ENCODE results near the gene SPATA9.
A peak's percentile ranks its signal among the peaks of the same experiment; 100 is the strongest.
"Not testable (repeated sequence)": the region's sequence is repeated elsewhere in the genome, so short reads cannot be mapped to it uniquely, and the experiment has no call there.

SPATA9 gene

DNA sequence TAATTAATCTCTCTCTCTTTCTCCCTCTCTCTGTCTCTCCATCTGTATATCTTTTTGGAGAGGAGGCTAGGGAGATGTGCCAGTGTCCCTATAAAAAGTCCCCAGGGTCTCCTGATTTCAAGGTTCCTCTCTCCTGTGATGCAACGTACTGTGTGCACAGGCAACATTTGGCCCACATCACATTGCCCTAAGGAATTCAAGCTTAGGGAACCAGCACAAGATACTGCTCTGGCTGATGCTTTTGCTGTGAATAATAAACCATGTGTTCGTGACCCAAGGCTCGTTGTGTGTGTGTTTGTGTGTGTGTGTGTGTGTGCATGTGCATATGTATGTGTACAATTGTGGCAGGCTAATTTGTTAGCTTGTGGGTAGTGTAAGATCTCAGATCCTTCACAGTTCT, 9.7 kb downstream of the SPATA9 start:
- DNase-seq, result peak in 1 of 2 donors; percentile 31

DNA sequence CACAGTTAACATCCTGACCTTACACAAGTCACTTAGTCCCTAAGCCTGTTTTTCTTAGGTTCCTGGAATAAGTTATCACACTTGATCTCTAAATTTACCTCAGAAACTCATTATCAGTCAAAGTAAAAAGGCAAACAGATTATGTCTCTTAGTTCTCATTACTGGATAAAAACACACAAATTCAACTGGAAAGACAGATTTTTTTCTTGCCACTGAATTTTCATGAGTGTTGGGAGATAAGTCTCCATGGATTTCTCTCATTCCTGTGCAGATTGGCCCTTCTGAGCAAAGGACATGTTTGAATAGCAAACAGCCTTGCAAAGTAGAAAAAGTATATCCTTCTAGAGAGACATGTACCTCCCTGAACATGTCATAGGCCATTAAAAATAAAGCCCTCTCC, 10.2 kb downstream of the SPATA9 start:
- DNase-seq, result no peak

DNA sequence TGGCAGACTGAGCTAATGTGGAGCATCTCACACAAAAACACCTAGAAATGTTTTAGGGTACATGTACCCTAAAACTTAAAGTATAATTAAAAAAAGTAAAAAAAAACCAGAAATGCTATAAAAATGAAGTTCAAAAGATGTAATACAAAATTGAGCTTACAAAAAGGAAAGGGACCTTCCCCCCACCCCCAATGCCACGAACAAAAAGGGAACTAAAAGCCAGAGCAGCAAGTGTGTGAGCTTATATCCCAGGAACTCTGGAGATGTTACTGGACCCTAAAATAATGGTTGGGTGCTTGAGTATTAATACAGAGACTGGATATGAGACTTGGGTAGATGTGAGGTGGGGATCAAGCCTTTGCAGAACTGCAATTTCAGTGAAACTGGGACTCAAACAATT, 11.0 kb downstream of the SPATA9 start:
- DNase-seq, result peak in 1 of 2 donors; percentile 23

DNA sequence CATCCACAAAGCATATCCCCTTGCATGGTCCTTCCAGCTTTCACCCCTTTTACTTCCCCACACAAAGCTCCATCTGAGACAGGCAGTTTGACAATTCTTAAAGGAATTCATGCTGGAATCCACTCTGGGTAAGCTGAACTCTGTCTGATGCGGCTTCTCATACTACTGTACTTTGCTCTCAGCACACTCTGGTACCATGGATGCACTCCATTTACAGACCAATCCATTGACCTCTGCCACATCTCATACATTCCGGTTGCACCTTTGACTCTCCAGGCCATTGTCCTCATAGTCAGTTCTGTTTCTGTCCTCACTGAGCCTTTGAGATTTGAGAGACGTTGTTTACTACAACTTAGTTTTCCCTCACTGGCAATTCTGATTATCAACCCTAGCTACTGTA, 12.2 kb downstream of the SPATA9 start:
- no peak for DNase-seq

DNA sequence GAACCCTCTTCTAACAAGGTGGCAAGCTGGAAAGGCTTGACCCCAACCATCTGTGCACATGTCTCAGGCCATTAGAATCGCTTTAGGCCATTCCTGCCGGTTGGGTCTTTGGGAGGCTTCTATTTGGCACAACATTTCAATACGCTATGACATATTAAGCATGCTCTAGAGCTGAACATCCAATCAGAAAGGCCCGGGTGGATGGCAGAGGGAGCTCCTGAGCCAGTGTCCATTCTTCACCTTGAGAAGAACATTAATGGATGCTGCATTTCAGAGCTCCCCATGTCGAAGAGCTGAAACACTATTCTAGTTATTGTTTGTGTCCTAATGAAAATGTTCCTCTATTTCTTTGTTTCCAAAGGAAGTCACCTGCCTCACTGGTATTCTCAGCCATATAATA, 12.8 kb downstream of the SPATA9 start:
- no peak for DNase-seq

DNA sequence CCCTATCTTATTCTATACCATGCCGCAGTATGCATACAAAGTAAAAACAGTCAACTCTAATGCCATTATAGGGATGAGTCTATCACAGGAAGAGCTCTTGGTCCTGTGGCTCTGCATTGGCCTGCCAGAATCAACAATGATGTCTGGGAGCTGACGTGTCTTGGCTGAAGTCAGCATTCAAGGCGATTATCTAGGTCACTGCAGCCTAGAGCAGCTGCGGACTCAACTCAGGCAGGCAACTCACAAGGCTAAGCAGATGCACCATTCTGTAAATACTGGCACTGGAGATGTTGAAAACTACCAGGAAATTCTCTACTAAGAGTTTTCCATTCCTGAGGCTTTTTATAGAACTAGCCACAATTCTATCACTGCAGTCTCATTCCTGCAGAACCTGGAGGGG, 13.3 kb downstream of the SPATA9 start:
- no peak for DNase-seq

DNA sequence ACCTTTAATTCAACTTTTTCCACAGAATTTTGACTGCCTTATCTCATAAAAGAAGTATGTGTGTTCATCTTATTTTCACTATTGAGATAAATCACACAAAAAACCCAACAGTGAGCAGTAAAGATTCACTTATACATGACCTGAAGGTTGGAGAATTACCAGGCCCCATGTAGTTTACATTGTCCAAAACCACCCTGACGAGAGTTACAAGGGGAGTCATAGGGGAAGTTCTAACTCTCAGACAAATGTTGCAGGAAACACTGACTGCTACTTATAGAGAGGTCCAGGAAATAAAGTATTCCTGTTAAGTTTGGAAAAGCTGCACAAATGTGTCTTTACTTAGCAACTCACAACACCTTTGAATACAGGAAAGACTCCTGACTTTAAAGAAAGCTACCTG, 14.1 kb downstream of the SPATA9 start:
- DNase-seq, result no peak

DNA sequence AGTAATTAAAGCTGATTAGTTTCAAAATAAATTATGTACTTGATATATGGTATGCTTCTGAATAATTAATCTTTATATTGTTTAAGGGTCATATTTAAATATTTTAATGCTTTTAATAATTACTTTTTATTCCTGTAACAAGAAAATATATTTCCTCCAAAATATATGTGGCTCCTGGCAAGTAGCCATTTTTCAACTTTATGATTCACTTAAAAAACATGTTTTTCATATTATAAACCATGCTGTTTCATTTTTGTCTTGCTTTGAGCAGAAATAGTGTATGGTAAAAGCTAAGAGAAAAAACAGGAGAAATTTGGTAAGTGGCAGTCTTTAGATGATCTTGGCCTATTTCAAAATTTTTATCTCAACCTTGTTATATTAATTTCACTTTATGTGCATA, 14.6 kb downstream of the SPATA9 start:
- no peak for DNase-seq

DNA sequence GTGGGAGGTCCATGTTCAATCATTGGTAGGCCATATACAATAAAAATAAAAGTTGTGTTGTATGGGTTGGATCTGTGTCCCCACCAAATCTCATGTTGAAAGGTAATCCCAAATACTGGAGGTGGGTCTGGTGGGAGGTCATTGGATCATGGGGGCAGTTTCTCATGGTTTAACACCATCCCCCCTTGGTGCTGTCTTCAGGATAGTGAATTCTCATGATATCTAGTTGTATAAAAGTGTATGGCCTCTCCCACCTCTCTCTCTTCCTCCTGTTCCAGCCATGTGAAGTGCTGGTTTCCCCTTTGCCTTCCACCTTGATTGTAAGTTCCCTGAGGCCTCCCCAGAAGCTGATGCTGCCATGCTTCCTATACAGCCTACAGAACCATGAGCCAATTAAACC, 15.1 kb downstream of the SPATA9 start:
- no peak for DNase-seq

DNA sequence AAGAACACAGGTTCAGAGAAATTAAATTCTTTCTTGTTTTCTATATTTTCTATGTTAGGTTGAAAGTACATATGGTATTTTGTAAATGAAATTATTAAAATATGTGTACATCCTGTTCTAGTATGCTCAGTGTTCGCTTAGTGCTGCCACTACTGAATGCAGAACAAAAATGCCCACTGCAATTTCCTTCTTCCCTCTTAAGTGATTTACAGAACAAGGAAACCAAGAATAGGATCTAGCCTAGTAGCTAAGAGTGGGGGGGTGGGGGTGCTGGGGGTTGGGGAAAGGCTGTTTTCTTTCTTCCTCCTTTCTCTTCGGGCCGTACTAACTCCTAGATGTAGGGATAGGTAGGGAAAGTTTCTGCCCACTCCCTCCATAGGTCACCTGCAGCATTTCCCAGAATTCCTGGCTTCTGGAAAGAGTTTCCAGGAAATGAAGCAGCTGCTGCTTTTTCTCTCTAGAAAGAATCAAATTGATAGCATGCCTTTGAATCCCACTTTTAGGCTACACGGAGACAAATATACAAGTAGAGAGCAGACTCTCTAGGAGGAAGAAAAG, 15.7 kb downstream of the SPATA9 start:
- peak in 1 of 2 donors; percentile 47 for DNase-seq

DNA sequence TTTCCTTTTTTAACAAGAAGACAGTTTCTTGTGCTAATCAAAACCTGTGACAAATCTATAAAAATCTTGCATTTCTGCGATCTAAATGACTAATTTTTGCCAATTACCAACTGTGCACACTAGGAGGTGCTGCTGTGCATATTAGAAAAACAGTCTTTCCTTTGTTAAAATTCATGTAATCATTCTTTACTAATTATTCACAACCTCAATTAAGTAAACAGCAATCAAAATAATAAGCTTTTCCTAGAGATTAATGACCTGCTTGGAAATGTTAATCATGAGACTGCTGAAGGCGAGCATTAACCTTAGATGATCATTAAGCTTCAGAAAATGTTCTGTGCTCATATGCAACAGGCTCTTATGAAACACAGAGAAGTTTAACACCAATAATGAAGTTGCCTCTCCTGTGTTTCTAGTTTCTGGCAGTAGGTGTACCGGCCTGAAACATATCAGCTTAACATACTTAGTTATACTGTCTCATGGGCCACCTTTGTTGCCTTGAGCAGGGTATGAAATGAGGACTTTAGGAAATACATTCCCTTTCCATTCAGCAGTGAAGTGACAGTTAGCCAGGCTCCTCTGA, 18.5 kb downstream of the SPATA9 start:
- DNase-seq, result peak in 1 of 2 donors; percentile 76

DNA sequence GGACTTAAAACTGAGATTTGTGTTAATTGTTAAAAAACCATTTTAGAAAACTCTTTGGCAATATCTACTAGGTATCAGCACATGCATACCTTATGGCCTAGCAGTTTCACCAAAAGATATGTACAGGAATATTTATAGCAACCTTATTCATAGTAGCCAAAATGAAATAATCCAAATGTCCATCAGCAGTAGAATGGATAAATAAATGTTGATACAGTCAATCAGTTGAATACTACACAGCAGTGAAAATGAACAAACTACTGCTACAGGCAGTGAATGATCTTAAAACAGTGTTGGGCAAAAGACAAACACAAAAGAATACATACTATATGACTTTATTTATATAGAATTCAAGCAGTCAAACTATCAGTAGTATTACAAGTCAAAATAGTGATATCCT, 19.8 kb downstream of the SPATA9 start:
- no peak for DNase-seq

DNA sequence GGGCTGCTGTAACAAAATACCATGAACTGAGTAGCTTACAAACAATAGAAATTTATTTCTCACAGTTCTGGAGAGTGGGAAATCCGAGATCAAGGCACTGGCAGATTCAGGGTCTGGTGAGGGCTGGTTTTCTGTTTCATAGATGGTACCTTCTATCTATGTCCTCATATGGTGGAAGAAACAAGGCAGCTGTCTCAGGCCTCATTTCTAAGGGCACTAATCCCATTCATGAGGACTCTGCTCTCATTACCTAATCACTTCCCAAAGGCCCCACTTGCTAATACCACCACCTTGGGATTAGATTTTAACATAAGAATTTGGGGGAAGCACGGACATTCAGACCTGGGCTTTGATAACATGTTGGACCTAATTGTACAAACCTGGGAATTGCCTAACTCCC, 22.7 kb downstream of the SPATA9 start:
- DNase-seq, result no peak

DNA sequence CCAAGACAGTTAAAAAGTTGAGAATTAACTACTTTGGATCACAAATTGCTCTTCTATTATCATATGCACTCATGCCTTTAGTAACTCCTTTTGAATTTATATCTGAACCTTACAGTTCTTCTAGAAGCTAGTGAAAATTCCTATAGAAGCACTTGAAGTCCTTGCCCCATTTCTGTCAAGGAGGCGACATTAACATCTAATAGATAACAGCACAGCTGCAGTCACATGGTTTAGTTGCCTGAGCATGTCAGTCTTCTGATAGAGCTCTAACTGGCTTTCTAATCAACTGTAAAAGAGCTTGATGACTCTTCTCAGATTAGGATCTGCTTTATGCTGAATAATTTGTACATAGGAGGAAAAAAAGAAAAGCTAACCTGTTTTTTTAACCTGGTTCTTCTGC, 27.2 kb downstream of the SPATA9 start:
- DNase-seq, result no peak

DNA sequence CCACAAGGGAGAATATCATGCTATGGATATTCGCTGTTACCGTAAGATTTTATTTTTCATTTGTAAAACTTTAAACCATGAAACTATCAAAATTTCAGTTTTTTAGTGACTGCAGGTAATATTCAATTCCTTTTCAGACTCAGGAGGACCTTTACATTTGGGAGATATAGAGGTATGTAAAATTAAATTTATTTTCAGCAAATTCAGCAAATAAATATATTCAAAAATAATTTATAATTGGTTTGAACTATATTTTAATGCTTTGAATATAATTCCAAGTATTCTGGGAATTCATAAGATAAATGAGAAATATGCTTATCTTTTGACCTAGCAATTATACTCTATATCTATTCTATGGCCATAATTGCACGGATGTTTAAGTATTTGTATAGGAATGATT, 28.6 kb downstream of the SPATA9 start:
- no peak for DNase-seq

DNA sequence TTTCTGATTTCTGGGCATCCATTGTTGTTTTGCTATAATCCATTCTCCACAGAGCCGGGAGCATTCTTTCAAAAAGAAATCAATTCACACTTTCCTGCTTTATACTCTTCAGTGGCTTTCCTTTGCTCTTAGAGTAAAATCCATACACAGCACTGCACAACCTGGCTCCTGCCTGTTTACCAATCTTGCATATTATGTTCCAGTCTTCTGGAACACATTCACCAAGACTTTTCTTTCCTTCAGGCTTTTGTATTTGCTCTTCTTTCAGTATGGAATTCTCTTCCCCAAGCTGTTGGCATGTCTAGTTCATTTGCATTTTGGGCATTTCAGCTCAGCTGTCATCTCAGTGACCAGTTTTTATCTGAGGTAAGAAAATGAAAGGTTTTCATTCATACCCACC, 29.9 kb downstream of the SPATA9 start:
- DNase-seq, result no peak

DNA sequence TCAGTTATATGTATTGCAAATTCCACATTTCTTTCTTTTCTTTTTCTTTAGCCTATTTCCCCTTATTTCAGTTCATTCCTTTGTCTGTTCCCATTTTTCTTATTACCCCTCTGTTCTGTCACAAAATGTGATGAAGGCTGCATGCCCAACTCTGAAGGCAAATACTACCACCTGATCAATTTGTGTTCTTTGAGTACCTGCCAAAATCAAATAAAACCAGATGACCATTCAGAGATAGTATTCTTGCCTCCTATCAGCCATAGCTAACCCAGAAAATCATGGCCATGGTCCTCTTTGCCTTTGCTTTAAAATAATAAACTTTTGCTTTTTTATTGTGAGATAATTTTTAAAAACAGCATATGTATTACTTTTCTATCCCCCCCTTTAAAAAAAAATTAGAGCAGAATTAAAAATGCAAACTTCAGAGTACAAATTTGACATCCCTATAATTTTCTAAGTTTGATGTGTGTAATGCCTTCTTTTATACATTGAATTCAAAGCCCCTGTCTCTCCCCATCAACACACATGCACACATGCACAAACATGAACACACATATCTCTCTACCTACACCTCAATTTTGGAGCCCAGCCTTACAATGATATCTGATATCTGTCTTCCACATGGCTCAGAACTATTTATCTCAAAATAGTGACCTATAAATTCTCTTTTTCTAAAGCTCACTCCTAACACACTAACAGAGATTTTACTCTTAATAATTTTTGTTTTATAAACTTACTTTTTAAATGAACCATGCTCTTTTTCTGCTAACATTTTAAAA, 32.8 kb downstream of the SPATA9 start:
- no peak for DNase-seq

DNA sequence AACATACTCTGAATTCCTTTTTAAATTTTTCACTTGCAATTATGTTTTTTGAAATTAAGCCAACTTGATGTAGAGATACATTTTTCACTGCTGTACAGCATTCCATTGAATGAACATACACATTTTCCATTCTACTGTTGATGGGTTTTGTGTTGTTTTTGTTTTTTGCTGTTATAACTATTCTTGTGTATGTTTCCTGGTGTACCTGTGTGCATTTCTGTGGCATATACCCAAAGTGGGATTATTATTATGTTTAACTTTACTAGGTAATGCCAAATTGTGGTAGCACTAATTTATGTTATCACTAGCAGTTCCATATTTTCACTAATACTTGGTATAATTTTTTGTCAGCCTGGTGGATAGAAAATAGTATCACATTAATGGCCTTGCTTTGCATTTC, 33.5 kb downstream of the SPATA9 start:
- DNase-seq, result no peak

DNA sequence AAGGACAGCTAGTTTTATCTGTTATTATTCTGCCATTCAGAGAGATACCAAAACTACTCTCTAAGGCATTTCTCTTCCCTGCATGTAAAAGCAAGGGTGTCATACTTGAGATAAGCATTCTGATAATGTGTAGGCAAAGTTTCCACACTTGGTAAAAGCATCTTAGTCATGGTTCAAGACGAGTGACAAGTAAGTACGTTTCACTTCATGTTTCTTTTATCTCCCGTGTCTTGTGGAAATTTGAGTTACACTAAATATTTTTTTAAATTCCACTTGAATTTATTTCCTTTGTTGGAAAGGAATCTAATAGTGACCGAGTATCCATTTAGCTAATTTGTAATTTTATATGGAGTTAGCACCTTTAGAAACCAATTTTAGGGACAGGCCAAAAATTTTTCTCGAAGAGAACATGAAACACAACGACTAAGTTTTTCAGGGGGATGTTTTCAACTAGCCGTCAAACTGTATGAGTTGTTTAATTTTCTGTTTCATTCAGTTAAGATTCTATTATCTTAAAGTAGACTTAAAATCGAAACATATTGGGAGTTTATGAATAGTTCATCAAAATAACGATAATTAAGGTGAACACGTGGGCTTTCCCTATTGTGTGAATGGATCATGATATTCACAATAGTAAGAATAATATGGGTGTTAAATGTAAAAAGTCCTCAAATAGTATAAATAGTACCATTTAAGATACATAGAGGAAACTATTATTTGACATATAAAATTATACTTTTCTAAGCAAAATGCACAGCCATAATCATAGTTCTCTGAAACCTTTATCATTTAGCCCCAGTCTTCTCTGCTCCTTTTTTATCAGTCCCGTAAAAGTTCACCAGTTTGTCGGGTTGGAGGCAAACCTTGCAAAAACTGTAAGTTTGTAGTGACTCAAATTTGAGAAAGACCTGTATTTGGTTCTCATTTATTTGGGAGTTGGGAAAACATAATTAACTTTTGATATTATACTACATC, 34.6 kb downstream of the SPATA9 start:
- peak in 1 of 2 donors; percentile 29 for DNase-seq

DNA sequence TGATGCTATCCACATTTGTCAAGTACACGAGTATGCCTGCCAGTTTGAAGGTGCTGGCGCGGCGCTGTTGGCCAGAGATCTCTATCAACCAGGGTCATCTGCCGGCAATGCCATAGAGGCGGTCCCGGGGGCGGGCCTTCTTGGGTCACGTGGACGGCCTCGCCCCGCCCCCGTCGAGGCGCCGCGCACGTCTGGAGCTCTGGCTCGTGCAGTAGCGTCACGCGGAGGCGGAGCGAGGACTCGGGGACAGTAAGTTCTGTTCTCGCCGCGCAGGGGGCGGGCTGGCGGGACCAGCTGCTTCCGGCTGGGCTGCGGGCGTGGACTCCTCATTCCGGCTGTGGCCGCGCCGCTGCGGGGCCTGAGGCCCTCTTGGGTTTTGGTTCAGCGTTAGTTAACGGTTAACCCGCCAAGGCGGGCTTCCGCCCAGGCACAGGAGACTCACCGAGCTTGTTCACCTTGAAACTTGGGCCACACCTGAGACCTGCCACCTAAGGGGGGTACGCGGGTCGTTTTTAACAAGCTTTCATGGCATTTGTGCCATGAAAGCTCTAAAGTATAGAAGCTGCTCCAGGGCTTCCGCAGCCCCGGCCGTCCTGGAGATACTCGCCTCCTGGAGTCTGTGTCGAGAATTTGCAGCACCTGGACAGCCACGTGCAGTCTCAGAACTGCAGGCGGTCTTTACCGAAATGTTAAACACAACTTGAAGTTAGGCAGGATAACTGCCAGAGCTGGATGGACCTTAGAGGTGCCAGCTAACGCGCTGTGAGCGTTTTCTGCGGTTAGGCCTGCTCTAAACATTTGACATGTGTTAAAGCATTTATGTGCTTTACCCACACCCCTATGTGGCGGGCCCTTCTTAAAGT, 36.0 kb downstream of the SPATA9 start, which contains the start of gene RFESD:
Gene RFESD, plus strand, starts transcription at position 209 of the 863 bp plus-strand sequence. CDS start 5,495 bp downstream, outside the sequence.
- peak; percentile 95 to 98 for DNase-seq

DNA sequence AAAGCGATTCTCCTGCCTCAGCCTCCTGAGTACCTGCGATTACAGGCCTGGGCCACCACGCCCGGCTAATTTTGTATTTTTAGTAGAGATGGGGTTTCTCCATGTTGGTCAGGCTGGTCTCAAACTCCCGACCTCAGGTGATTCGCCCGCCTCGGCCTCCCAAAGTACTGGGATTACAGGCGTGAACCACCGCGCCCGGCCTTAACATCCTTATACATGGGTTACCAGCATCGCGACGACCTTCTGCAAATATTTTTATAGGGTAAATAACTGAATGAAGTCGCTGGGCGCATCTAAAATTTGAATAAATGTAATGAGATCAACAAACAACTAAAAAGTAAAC, 36.6 kb downstream of the SPATA9 start:
- DNase-seq, result not testable (repeated sequence)

DNA sequence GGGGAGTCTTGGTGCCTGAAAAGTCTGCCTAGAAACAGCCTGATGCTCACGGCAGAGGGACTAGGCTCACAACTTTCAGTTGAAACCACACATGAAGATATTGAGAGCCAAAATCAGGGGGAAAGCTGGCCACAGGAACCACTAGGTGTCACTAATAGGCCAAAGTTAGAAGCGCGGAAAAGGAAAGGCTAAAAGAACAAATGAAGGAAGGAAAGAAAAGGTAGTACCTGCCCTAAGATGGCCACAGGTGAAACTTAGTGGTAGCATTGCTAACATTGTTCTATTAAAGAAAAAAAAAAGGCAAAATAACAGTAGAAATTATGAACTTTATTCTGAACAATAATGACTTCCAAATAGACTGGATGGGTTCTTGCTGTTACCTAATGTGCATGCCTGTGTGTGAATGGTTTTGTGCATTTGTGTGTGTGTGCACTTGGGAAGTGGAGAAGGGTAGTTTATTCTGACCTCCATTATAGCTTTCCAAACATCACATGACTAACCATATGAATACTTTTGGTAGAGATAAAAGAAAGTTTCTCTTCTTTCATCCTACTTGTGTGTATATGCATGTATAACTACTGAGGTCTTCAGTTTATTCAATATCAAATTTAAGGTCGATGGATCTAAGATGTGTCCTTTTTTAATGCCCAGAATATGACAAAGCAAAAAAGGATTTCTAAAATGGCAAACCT, 38.3 kb downstream of the SPATA9 start:
- DNase-seq, result peak in 1 of 2 donors; percentile 66

Data from inflammatory macrophage treated with lipopolysaccharide for 1 hour (primary cell).